Activated naive CD4-positive, alpha-beta T cell treated with Interleukin-2 at 50 U/mL for 16 hours (primary cell): ENCODE data around the gene IDI1.
"Not testable (repeated sequence)": the region's sequence is repeated elsewhere in the genome, so short reads cannot be mapped to it uniquely, and the experiment has no call there.

ENCODE experiments used
- DNase-seq: peaks from one replicate; pipeline ENCODE4 v3.0.0-alpha.2; 2020

Gene IDI1

GRCh38 chr10:1033601-1034000 lies 15.3 kb downstream of the IDI1 start:
- DNase-seq = no peak

- no peak for DNase-seq
Measured at GRCh38 chr10:1029838-1030237, 19.1 kb downstream of the IDI1 start.

- no peak for DNase-seq
Measured at GRCh38 chr10:1026578-1026977, 22.3 kb downstream of the IDI1 start.

GRCh38 chr10:1025683-1026082 lies 23.2 kb downstream of the IDI1 start, which contains the start of gene IDI2:
IDI2 (minus strand) TSS chr10:1025859; CDS start chr10:1024723, 1,136 bp downstream.
- DNase-seq = no peak

GRCh38 chr10:1024103-1024502 lies 24.8 kb downstream of the IDI1 start:
- DNase-seq = no peak

- no peak for DNase-seq
Measured at GRCh38 chr10:1022413-1022812, 26.5 kb downstream of the IDI1 start.

GRCh38 chr10:1020958-1021357 lies 28.0 kb downstream of the IDI1 start:
- DNase-seq = no peak

GRCh38 chr10:1020460-1020859 lies 28.5 kb downstream of the IDI1 start:
- DNase-seq = no peak

- DNase-seq = no peak
Measured at GRCh38 chr10:1019362-1019761, 29.6 kb downstream of the IDI1 start.

- no peak for DNase-seq
Measured at GRCh38 chr10:1015688-1016087, 33.2 kb downstream of the IDI1 start.

- DNase-seq = no peak
Measured at GRCh38 chr10:1011696-1012095, 37.2 kb downstream of the IDI1 start.

- DNase-seq = no peak
Measured at GRCh38 chr10:1010703-1011102, 38.2 kb downstream of the IDI1 start.

- DNase-seq = not testable (repeated sequence)
Measured at GRCh38 chr10:1009947-1010346, 39.0 kb downstream of the IDI1 start.

- DNase-seq = no peak
Measured at GRCh38 chr10:1009071-1009494, 39.8 kb downstream of the IDI1 start.

GRCh38 chr10:1007583-1007982 lies 41.3 kb downstream of the IDI1 start:
- no peak for DNase-seq

GRCh38 chr10:1006573-1006972 lies 42.3 kb downstream of the IDI1 start:
- DNase-seq = no peak

GRCh38 chr10:1003884-1004670 lies 44.8 kb downstream of the IDI1 start:
- no peak for DNase-seq

GRCh38 chr10:1002425-1003006 lies 46.4 kb downstream of the IDI1 start:
- DNase-seq = no peak

GRCh38 chr10:997266-998022 lies 51.5 kb downstream of the IDI1 start:
- DNase-seq = no peak

GRCh38 chr10:996031-996430 lies 52.9 kb downstream of the IDI1 start:
- no peak for DNase-seq

GRCh38 chr10:995559-995926 lies 53.4 kb downstream of the IDI1 start:
- DNase-seq = no peak

- DNase-seq = no peak
Measured at GRCh38 chr10:994836-995558, 53.9 kb downstream of the IDI1 start.

- no peak for DNase-seq
Measured at GRCh38 chr10:992871-993270, 56.0 kb downstream of the IDI1 start.
